Liver (tissue), 3 donors: ENCODE measurements around the gene TLL2.

ENCODE experiments used
- ATF3 ChIP-seq: IDR thresholded peaks from 2 replicates; pipeline ENCODE4 v1.6.1; 2016; ENCODE audit warnings: antibody characterized with exemption
- EGR1 ChIP-seq, 2 donors: IDR thresholded peaks; 2 replicates each; pipeline ENCODE4 v1.6.1; 2016 to 2018; ENCODE audit warnings: antibody characterized with exemption in 2 of 2, low read depth in 2 of 2
- FOXA1 ChIP-seq: IDR thresholded peaks from 2 replicates; pipeline ENCODE4 v1.6.1; 2016; ENCODE audit warnings: antibody characterized with exemption
- HNF4G ChIP-seq: IDR thresholded peaks from 2 replicates; pipeline ENCODE4 v1.6.1; 2016; ENCODE audit warnings: antibody characterized with exemption
- JUND ChIP-seq, 2 donors: IDR thresholded peaks; 2 replicates each; pipeline ENCODE4 v1.6.1; 2016; ENCODE audit warnings: antibody characterized with exemption in 2 of 2
- RAD21 ChIP-seq, 2 donors: IDR thresholded peaks; 2 replicates each; pipeline ENCODE4 v1.6.1; 2016; ENCODE audit warnings: antibody characterized with exemption in 2 of 2, mild to moderate bottlenecking in 2 of 2
- REST ChIP-seq: IDR thresholded peaks from 2 replicates; pipeline ENCODE4 v1.6.1; 2016; ENCODE audit warnings: antibody characterized with exemption, mild to moderate bottlenecking
- TAF1 ChIP-seq: conservative IDR thresholded peaks from 2 replicates; pipeline ENCODE4 v1.6.1; 2016; ENCODE audit warnings: antibody characterized with exemption, mild to moderate bottlenecking
- YY1 ChIP-seq: IDR thresholded peaks from 2 replicates; pipeline ENCODE4 v1.6.1; 2016; ENCODE audit warnings: antibody characterized with exemption, mild to moderate bottlenecking
- TF ChIP-seq, protein P1 (sequence below): fragments of 150-350 bp; IDR thresholded peaks from 2 replicates; pipeline ENCODE4 v1.5.1; 2017; ENCODE audit warnings: improper control_type of control experiment, low read depth, low read length; ENCODE audit not compliant: missing input control
- TF ChIP-seq, protein P2 (sequence below): IDR thresholded peaks from 2 replicates; pipeline ENCODE4 v1.6.1; 2016; ENCODE audit warnings: antibody characterized with exemption
- donor health status: healthy.
- donor health status: healthy.

GRCh38 chr10:96538683-96539082 lies 25.0 kb upstream of the TLL2 start:
- TF ChIP-seq EGR1 (IDR thresholded peaks at IDR 0.05; ENCODE audit: low read depth in 2 of 2) (no peak), HNF4G (no peak), TAF1 (no peak), REST (no peak), FOXA1 (no peak), RAD21 (IDR thresholded peaks at IDR 0.05) (no peak), JUND (IDR thresholded peaks at IDR 0.05) (no peak), ATF3 (no peak), YY1 (no peak)
- TF ChIP-seq, protein P1, sequence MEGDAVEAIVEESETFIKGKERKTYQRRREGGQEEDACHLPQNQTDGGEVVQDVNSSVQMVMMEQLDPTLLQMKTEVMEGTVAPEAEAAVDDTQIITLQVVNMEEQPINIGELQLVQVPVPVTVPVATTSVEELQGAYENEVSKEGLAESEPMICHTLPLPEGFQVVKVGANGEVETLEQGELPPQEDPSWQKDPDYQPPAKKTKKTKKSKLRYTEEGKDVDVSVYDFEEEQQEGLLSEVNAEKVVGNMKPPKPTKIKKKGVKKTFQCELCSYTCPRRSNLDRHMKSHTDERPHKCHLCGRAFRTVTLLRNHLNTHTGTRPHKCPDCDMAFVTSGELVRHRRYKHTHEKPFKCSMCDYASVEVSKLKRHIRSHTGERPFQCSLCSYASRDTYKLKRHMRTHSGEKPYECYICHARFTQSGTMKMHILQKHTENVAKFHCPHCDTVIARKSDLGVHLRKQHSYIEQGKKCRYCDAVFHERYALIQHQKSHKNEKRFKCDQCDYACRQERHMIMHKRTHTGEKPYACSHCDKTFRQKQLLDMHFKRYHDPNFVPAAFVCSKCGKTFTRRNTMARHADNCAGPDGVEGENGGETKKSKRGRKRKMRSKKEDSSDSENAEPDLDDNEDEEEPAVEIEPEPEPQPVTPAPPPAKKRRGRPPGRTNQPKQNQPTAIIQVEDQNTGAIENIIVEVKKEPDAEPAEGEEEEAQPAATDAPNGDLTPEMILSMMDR, result no peak
- TF ChIP-seq, protein P2, sequence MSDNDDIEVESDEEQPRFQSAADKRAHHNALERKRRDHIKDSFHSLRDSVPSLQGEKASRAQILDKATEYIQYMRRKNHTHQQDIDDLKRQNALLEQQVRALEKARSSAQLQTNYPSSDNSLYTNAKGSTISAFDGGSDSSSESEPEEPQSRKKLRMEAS, result no peak
